Ascending aorta (tissue), 2 donors: ENCODE data around the gene PANX2. TPM values are rescaled to one million over a fixed set of nuclear protein-coding genes. Genes with fewer than 3 reads are reported as not detected.

ENCODE experiments used
- DNase-seq, 2 donors: peaks; one replicate each; pipeline ENCODE4 v3.0.0-alpha.2; 2019; ENCODE audit warnings: low spot score in 2 of 2
- H3K27ac ChIP-seq, 2 donors: fragments of 200-600 bp; sonication (generic); one replicate each; pipeline ENCODE4 v1.5.1; 2016 to 2017; ENCODE audit warnings: mild to moderate bottlenecking in 1 of 2
- H3K27me3 ChIP-seq: fragments of 200-600 bp; sonication (generic); one replicate; pipeline ENCODE4 v1.5.1; 2017
- H3K36me3 ChIP-seq, 2 donors: fragments of 200-600 bp; sonication (generic); one replicate each; pipeline ENCODE4 v1.5.1; 2016
- H3K4me1 ChIP-seq, 2 donors: fragments of 200-600 bp; sonication (generic); one replicate each; pipeline ENCODE4 v1.5.1; 2016 to 2017; ENCODE audit warnings: mild to moderate bottlenecking in 1 of 2
- H3K4me3 ChIP-seq, 2 donors: fragments of 200-600 bp; sonication (generic); one replicate each; pipeline ENCODE4 v1.5.1; 2016 to 2017; ENCODE audit warnings: mild to moderate bottlenecking in 1 of 2
- H3K9me3 ChIP-seq, 2 donors: fragments of 200-600 bp; sonication (generic); one replicate each; pipeline ENCODE4 v1.5.1; 2016
- intact Hi-C: fragments of 100-400 bp; cut with DNase I; formaldehyde crosslinking; loops from one replicate; pipeline ENCODE4 v1.15.1; 2023
- total RNA-seq: library from RNA; depleted of rRNA; stranded (reverse); fragments of >200 nt; gene quantifications from one replicate; pipeline ENCODE4 v1.1.0, GENCODE V29; 2016
- TF ChIP-seq, protein P1 (sequence below), 3 experiments: fragments of 200-600 bp in 2 of 3; fragments of 450-650 bp in 1 of 3; sonication (generic) in 2 of 3; IDR thresholded peaks; one replicate each; pipeline ENCODE4 v1.5.1; 2016 to 2019; ENCODE audit warnings: antibody characterized with exemption in 3 of 3, mild to moderate bottlenecking in 1 of 3, moderate library complexity in 1 of 3

The PANX2 gene
- total RNA-seq, 1 donor from 2014 or later = 0.32 TPM

DNA sequence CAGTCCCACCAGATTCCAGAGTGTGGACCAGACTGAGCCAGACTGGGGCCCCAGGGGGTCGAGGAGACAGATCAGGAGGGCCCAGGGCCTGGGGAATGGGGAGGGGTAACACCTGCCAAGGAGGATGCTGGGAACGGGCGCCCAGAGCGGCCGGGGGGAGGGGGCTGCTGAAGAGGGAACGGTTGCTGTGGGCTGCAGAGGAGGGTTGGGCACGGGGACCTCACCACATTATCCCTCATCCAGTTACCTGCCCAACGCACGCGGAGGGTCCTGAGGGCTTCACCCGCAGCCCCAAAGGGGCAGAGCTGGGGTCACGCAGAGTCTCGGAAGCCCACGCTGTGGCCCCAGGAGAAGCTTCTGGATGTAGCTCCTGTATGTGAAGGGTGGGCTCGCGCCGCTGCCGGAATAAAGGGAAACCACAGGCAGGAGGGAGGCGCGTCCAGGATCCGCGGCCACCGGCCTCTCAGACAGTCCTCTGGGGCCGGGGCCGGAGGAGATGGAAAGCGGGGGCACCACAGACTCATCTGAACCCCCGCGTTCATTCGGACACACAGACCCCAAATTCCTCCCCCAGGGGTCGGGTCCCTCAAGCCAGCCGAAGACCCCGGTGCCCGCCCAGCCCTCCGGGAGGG, 29.4 kb downstream of the PANX2 start:
- peak overlapping the region; percentile 76 to 88 for H3K4me3 ChIP-seq
- no peaks in the 10 kb centered on the region for H3K27me3 ChIP-seq
- DNase-seq = no peak
- peak overlapping the region; percentile 68 to 80 for H3K27ac ChIP-seq
- TF ChIP-seq, protein P1, sequence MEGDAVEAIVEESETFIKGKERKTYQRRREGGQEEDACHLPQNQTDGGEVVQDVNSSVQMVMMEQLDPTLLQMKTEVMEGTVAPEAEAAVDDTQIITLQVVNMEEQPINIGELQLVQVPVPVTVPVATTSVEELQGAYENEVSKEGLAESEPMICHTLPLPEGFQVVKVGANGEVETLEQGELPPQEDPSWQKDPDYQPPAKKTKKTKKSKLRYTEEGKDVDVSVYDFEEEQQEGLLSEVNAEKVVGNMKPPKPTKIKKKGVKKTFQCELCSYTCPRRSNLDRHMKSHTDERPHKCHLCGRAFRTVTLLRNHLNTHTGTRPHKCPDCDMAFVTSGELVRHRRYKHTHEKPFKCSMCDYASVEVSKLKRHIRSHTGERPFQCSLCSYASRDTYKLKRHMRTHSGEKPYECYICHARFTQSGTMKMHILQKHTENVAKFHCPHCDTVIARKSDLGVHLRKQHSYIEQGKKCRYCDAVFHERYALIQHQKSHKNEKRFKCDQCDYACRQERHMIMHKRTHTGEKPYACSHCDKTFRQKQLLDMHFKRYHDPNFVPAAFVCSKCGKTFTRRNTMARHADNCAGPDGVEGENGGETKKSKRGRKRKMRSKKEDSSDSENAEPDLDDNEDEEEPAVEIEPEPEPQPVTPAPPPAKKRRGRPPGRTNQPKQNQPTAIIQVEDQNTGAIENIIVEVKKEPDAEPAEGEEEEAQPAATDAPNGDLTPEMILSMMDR (IDR thresholded peaks at IDR 0.05) = no peak
- H3K4me1 ChIP-seq = peaks cover 13 to 14% of the 10 kb centered on the region in 2 donors
- no peaks in the 10 kb centered on the region for H3K9me3 ChIP-seq
- peaks cover 11 to 14% of the 10 kb centered on the region in 2 donors for H3K36me3 ChIP-seq
- intact Hi-C loops = loop anchor here (1.0 to 5.0 kb wide), 6 partner anchors 14 to 348 kb away; partner anchors contain the start of genes ALG12, CRELD2, LMF2 and NCAPH2

DNA sequence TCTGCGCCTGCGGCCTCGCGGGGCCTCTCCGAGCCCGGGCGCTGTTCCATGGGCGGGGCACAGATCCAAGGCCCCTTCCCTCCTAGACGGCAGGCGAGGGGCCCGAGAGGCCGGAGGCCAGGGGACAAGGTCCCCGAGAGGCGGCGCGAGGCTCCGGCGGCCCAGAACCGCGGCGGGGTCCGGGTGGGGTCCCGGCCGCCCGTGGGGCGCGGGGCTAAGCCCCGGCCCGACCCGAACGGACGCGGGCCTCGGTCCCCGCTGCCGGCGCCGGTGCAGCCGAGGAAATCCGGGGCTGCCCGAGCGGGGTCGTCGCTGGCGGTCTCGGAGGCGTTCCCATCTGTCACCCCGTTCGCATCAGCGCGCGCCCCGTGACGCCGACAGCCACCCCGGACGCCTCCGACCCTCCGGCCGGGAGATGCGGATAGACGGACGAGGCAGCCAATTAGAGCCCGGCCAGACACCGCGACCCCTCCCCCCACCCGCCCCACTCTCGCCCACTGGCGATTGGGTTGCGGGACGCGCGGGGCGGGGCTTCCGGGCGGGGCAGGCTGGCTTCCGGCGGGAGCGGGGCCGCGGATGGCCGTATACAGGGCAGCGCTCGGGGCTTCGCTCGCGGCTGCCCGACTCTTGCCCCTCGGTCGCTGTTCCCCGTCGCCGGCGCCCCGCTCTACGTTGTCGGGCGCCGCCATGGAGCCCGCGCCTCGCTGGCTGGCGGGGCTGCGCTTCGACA, 30.1 kb downstream of the PANX2 start, which contains the start of gene SELENOO:
TSS of gene SELENOO (plus strand) at position 551 of the 730 bp plus-strand sequence. CDS start at position 577, 26 bp downstream.
- Histone ChIP-seq H3K36me3 (peaks cover 11 to 12% of the 10 kb centered on the region in 2 donors), H3K4me1 (peaks cover 13 to 14% of the 10 kb centered on the region in 2 donors), H3K4me3 (peak within 1 kb of the TSS; percentile 76 to 88), H3K27me3 (no peaks in the 10 kb centered on the region), H3K9me3 (no peaks in the 10 kb centered on the region), H3K27ac (peak within 1 kb of the TSS; percentile 68 to 80)
- intact Hi-C loops = loop anchor here (1.0 to 5.0 kb wide), 6 partner anchors 14 to 348 kb away; partner anchors contain the start of genes ALG12, CRELD2, LMF2 and NCAPH2
- TF ChIP-seq, protein P1 (IDR thresholded peaks at IDR 0.05) = no peak
- DNase-seq = peak; percentile 66 to 93

DNA sequence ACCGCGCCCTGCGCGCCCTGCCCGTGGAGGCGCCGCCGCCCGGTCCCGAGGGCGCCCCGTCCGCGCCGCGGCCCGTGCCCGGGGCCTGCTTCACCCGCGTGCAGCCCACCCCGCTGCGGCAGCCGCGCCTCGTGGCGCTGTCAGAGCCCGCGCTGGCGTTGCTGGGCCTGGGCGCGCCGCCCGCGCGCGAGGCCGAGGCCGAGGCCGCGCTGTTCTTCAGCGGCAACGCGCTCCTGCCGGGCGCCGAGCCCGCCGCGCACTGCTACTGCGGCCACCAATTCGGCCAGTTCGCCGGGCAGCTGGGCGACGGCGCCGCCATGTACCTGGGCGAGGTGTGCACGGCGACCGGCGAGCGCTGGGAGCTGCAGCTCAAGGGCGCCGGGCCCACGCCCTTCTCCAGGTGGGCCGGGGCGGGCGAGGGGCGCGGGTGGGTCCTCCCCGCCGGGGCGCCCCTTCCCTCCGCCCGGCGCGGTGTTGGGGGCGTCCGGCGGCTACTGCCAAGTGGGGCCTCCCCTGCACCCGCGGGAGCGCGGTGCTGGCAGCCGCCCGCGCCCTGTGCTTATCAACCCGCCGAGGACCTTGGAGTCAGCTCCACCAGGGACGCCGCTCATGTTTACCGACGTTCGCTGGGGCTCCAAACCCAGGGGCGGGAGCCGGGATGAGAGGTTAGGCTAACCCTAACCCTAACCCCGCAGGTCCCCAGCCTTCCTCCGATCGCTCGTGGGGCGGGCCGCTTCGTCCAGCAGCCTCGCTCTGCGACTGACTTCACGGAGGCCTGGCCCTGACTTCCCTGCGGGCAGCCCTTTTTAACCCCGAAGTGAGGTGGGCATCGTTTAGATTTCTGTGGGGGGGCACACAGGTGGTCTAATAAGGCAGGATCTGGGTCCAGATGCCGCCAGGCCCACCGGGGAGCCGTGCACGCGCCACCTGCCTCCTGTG, 30.9 kb downstream of the PANX2 start:
- peaks cover 15 to 18% of the 10 kb centered on the region in 2 donors for H3K36me3 ChIP-seq
- intact Hi-C loops = loop anchor here (2.0 to 5.0 kb wide), 5 partner anchors 41 to 349 kb away; partner anchors contain the start of genes ALG12, CRELD2, LMF2 and NCAPH2

DNA sequence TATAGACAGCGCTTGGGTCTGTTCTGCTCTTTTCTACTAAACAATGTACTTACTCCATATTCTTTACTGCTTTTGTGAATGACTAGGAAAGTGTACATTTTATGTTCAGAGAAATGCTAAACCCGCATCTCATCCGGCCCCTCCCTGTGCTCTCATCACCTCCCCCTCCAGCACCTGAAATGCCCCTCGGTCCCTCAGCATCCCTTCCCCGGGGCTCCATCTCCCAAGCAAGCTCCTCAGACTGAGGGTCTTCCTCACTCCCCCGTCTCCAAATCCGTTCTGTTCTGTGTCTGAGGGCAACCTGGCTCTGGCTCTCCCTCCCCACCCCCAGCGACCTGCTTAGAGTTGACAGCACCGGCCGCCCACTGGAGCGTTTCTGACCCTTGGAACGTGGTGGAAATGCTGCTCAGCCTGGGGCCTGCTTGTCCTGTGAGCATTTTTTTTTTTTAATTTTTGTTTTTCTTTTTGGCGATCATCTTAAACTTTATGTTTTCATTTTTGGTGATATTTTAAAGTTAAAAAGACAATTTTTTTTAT, 31.7 kb downstream of the PANX2 start:
- H3K36me3 ChIP-seq = peaks cover 22 to 25% of the 10 kb centered on the region in 2 donors
- H3K9me3 ChIP-seq = no peaks in the 10 kb centered on the region
- DNase-seq = no peak
- intact Hi-C loops = loop anchor here (5.0 kb wide), 4 partner anchors 40 to 350 kb away; partner anchors contain the start of genes LMF2, NCAPH2 and ZBED4
- H3K4me3 ChIP-seq = peak overlapping the region; percentile 76 to 88
- H3K27me3 ChIP-seq = no peaks in the 10 kb centered on the region
- peaks cover 13 to 14% of the 10 kb centered on the region in 2 donors for H3K4me1 ChIP-seq
- no peak overlapping the region for H3K27ac ChIP-seq
- TF ChIP-seq, protein P1 (IDR thresholded peaks at IDR 0.05) = no peak

More for the DNA sequence above, 30.9 kb downstream of the PANX2 start:
- Histone ChIP-seq H3K27me3 (no peaks in the 10 kb centered on the region), H3K4me1 (peaks cover 13 to 14% of the 10 kb centered on the region in 2 donors), H3K9me3 (no peaks in the 10 kb centered on the region), H3K27ac (peak overlapping the region; percentile 58 to 68), H3K4me3 (peak overlapping the region; percentile 76 to 88)
- no peak for DNase-seq
- TF ChIP-seq, protein P1 (IDR thresholded peaks at IDR 0.05) = no peak
